IMR-90 (cell line): ENCODE data around the gene ARFGEF3. TPM values are rescaled to one million over a fixed set of nuclear protein-coding genes. Genes with fewer than 3 reads are reported as not detected.

Experiments
- ATAC-seq: fragments of 200-7000 bp; cut with Tn5 transposase; 2 replicates; pipeline ENCODE4 v1.9.1; 2020; ENCODE audit warnings: low read depth, mild to moderate bottlenecking, moderate library complexity
- BruUV-seq: library from RNA; stranded (reverse); fragments of 400-500 nt; replicated peaks from 2 replicates; lab custom pipeline; 2021; lab: Mats Ljungman, UMichigan
- CTCF ChIA-PET: fragments of 300-600 bp; formaldehyde crosslinking; extraction: SDS; loops from one replicate; lab custom pipeline; 2021; ENCODE audit warnings: antibody characterized with exemption; lab: Yijun Ruan, JAX
- POLR2A ChIA-PET: fragments of 300-600 bp; sonication (Branson Sonifier 250); formaldehyde crosslinking; loops from one replicate; lab custom pipeline; 2022; ENCODE audit warnings: antibody characterized with exemption; ENCODE audit not compliant: unreplicated experiment; lab: Charles Lee
- DNase-seq: peaks from one replicate; pipeline ENCODE4 v3.0.0; 2013
- H2AFZ ChIP-seq: replicated peaks from 2 replicates; pipeline ENCODE3; 2013; ENCODE audit warnings: low read length, mild to moderate bottlenecking; ENCODE audit not compliant: poor library complexity
- H2AK5ac ChIP-seq: 2 replicates; pipeline ENCODE4 v1.6.1; 2013; ENCODE audit warnings: low read depth, low read length, inconsistent platforms
- H2AK9ac ChIP-seq: replicated peaks from 2 replicates; pipeline ENCODE3; 2013; ENCODE audit warnings: mild to moderate bottlenecking, low read depth, low read length, moderate library complexity; ENCODE audit not compliant: poor library complexity
- H2BK120ac ChIP-seq: 2 replicates; pipeline ENCODE4 v1.6.1; 2013; ENCODE audit warnings: low read depth, low read length, inconsistent platforms
- H2BK15ac ChIP-seq: 3 replicates; pipeline ENCODE4 v1.6.1; 2013; ENCODE audit warnings: low read depth, low read length, inconsistent platforms
- H2BK20ac ChIP-seq: 2 replicates; pipeline ENCODE4 v1.6.1; 2013; ENCODE audit warnings: low read depth, mild to moderate bottlenecking, inconsistent platforms, low read length, moderate library complexity
- H2BK5ac ChIP-seq: 2 replicates; pipeline ENCODE4 v1.6.1; 2013; ENCODE audit warnings: mild to moderate bottlenecking, low read depth, low read length, inconsistent platforms; ENCODE audit not compliant: poor library complexity, severe bottlenecking
- H3K14ac ChIP-seq: replicated peaks from 2 replicates; pipeline ENCODE4 v1.6.1; 2013; ENCODE audit warnings: low read depth, low read length, inconsistent platforms
- H3K18ac ChIP-seq: 2 replicates; pipeline ENCODE4 v1.6.1; 2013; ENCODE audit warnings: low read depth, low read length, control low read depth
- H3K23ac ChIP-seq: 2 replicates; pipeline ENCODE4 v1.6.1; 2013; ENCODE audit warnings: low read depth, low read length, inconsistent platforms
- H3K27ac ChIP-seq: 2 replicates; pipeline ENCODE4 v1.5.1; 2013; ENCODE audit warnings: mild to moderate bottlenecking, control low read depth, low read length; ENCODE audit not compliant: insufficient read depth
- H3K27me3 ChIP-seq: 2 replicates; pipeline ENCODE4 v1.6.1; 2013; ENCODE audit warnings: low read length; ENCODE audit not compliant: control insufficient read depth, insufficient read depth
- H3K36me3 ChIP-seq: 2 replicates; pipeline ENCODE4 v1.6.1; 2013; ENCODE audit warnings: low read length, mixed read lengths; ENCODE audit not compliant: control insufficient read depth, insufficient read depth
- H3K4ac ChIP-seq: 2 replicates; pipeline ENCODE4 v1.6.1; 2013; ENCODE audit warnings: low read depth, low read length, inconsistent platforms
- H3K4me1 ChIP-seq: 2 replicates; pipeline ENCODE4 v1.6.1; 2013; ENCODE audit warnings: low read length, mixed read lengths; ENCODE audit not compliant: control insufficient read depth, insufficient read depth
- H3K4me2 ChIP-seq: 2 replicates; pipeline ENCODE4 v1.6.1; 2013; ENCODE audit warnings: low read depth, mild to moderate bottlenecking, control low read depth, low read length, moderate library complexity
- H3K4me3 ChIP-seq: 2 replicates; pipeline ENCODE4 v1.5.1; 2013; ENCODE audit warnings: low read depth, mild to moderate bottlenecking, control low read depth, low read length, moderate library complexity; ENCODE audit not compliant: insufficient read depth
- H3K56ac ChIP-seq: 2 replicates; pipeline ENCODE4 v1.6.1; 2013; ENCODE audit warnings: low read length, inconsistent platforms; ENCODE audit not compliant: insufficient read depth; ENCODE audit errors: extremely low read depth
- H3K79me1 ChIP-seq, 2 experiments: 2 replicates each; pipeline ENCODE4 v1.6.1; 2013; ENCODE audit warnings: low read length in 2 of 2, inconsistent platforms in 1 of 2, low read depth in 1 of 2
- H3K9ac ChIP-seq: 2 replicates; pipeline ENCODE4 v1.6.1; 2013; ENCODE audit warnings: low read depth, low read length, control low read depth
- H3K9me1 ChIP-seq: 2 replicates; pipeline ENCODE4 v1.6.1; 2013; ENCODE audit warnings: low read length, inconsistent platforms; ENCODE audit not compliant: insufficient read depth
- H3K9me3 ChIP-seq: 2 replicates; pipeline ENCODE4 v1.6.1; 2013; ENCODE audit warnings: low read length; ENCODE audit not compliant: control insufficient read depth, insufficient read depth
- H4K20me1 ChIP-seq: 2 replicates; pipeline ENCODE4 v1.6.1; 2013; ENCODE audit warnings: low read length, inconsistent platforms; ENCODE audit not compliant: insufficient read depth
- H4K5ac ChIP-seq: 2 replicates; pipeline ENCODE4 v1.6.1; 2013; ENCODE audit warnings: mild to moderate bottlenecking, low read depth, low read length, control low read depth
- H4K8ac ChIP-seq, 2 experiments: 2 replicates each; pipeline ENCODE4 v1.6.1; 2013; ENCODE audit warnings: low read depth in 2 of 2, low read length in 2 of 2, control low read depth in 1 of 2, inconsistent platforms in 1 of 2
- H4K91ac ChIP-seq: 2 replicates; pipeline ENCODE4 v1.6.1; 2013; ENCODE audit warnings: low read depth, low read length, inconsistent platforms; ENCODE audit not compliant: insufficient read depth
- BHLHE40 ChIP-seq: fragments of 150-350 bp; IDR thresholded peaks from 2 replicates; pipeline ENCODE4 v1.6.1; 2016; ENCODE audit warnings: mild to moderate bottlenecking, low read depth, low read length
- FOS ChIP-seq: fragments of 150-350 bp; IDR thresholded peaks from 2 replicates; pipeline ENCODE4 v1.6.1; 2016; ENCODE audit warnings: low read depth, low read length
- MAFK ChIP-seq: IDR thresholded peaks from 2 replicates; pipeline ENCODE4 v1.6.1; 2012; ENCODE audit warnings: low read depth, low read length, improper control_type of control experiment
- MAZ ChIP-seq: IDR thresholded peaks from 2 replicates; pipeline ENCODE4 v1.6.1; 2012; ENCODE audit warnings: low read depth, mild to moderate bottlenecking, low read length, improper control_type of control experiment, moderate library complexity, borderline replicate concordance
- MXI1 ChIP-seq: IDR thresholded peaks from 2 replicates; pipeline ENCODE4 v1.6.1; 2012; ENCODE audit warnings: low read depth, mild to moderate bottlenecking, low read length, moderate library complexity, borderline replicate concordance
- POLR2A ChIP-seq: IDR thresholded peaks from 2 replicates; pipeline ENCODE4 v1.6.1; 2012; ENCODE audit warnings: mild to moderate bottlenecking, low read depth, low read length
- RAD21 ChIP-seq: IDR thresholded peaks from 2 replicates; pipeline ENCODE4 v1.6.1; 2012; ENCODE audit warnings: low read length, improper control_type of control experiment
- RCOR1 ChIP-seq: IDR thresholded peaks from 2 replicates; pipeline ENCODE4 v1.6.1; 2012; ENCODE audit warnings: mild to moderate bottlenecking, low read length, improper control_type of control experiment; ENCODE audit not compliant: insufficient replicate concordance
- RFX5 ChIP-seq: IDR thresholded peaks from 2 replicates; pipeline ENCODE4 v1.8.0; 2012; ENCODE audit warnings: low read depth, mild to moderate bottlenecking, low read length, moderate library complexity
- WGBS, 2 experiments: methylation state at CpG; one replicate each; pipeline versions ENCODE4 v1.1.5 to v1.1.7; 2013; ENCODE audit warnings: missing lambda C conversion rate in 2 of 2; ENCODE audit not compliant: insufficient read length in 1 of 2; ENCODE audit errors: extremely low coverage in 2 of 2; 5-methylcytosine and 5-hydroxymethylcytosine counted together
- dilution Hi-C: fragments of 300-500 bp; cut with HindIII; formaldehyde crosslinking; loops from one replicate; pipeline ENCODE4 v1.14.3; 2018; ENCODE audit warnings: low sequenced_read_pairs; ENCODE audit not compliant: unreplicated experiment
- in situ Hi-C: fragments of 300-500 bp; cut with MboI; formaldehyde crosslinking; loops from 3 replicates; pipeline ENCODE4 v1.14.3; 2019; ENCODE audit warnings: low sequenced_read_pairs, inconsistent platforms, mixed read lengths
- intact Hi-C: fragments of 100-400 bp; cut with micrococcal nuclease; formaldehyde crosslinking; loops from 2 replicates; pipeline ENCODE4 v1.10.0; 2022
- polyA plus RNA-seq, 3 experiments: library from polyadenylated mRNA; depleted of rRNA; stranded (reverse); fragments of >200 nt; gene quantifications; 2 replicates each; pipeline ENCODE4 v1.2.3, GENCODE V29; 2012; ENCODE audit warnings: low replicate concordance in 1 of 3
- total RNA-seq: library from RNA; depleted of rRNA; stranded (reverse); fragments of >200 nt; gene quantifications from 2 replicates; pipeline ENCODE4 v1.2.3, GENCODE V29; 2012
- TF ChIP-seq, protein P1 (sequence below): conservative IDR thresholded peaks from 2 replicates; pipeline ENCODE4 v1.5.1; 2012; ENCODE audit warnings: mild to moderate bottlenecking, low read depth, low read length, improper control_type of control experiment
- TF ChIP-seq, protein P2 (sequence below): fragments of 150-350 bp; IDR thresholded peaks from 2 replicates; pipeline ENCODE4 v1.6.1; 2016; ENCODE audit warnings: low read depth, mild to moderate bottlenecking, low read length, moderate library complexity, borderline replicate concordance
- TF ChIP-seq, protein P3 (sequence below): fragments of 150-350 bp; IDR thresholded peaks from 2 replicates; pipeline ENCODE4 v1.6.1; 2017; ENCODE audit warnings: mild to moderate bottlenecking, antibody characterized with exemption, low read length, low read depth

Gene ARFGEF3
- total and polyA plus RNA-seq, 2 of the 4 experiments (the other 2 are of a cell fraction), result under 0.01 to 0.02 TPM

DNA sequence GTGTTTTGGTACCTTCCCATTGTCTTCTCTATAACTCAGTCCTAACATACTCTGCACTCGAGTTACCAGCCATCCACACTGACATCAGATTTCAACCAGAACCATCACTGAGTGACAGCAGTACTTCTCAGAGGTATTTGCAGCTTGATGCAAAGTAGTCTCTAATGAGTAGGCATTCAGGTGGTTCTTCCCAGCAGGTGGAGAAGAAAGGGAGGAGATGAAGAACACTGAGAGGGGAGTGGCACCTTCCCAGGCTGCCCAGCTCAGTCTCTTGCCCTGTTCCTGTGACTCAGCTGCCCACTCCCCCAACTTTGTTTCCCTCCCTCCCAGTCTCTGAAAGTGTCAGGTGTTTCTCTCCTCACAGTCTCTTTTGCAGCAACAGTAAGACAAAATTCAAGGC lies 177.3 kb downstream of the ARFGEF3 start:
- Histone ChIP-seq H4K5ac (no peak overlapping the region), H3K79me1 (no peaks in the 10 kb centered on the region), H3K27ac (no peak overlapping the region), H2BK20ac (no peak overlapping the region), H3K9ac (no peak overlapping the region), H2AK5ac (no peak overlapping the region), H4K91ac (no peak overlapping the region), H3K36me3 (no peaks in the 10 kb centered on the region), H3K27me3 (peaks cover 11% of the 10 kb centered on the region), H3K9me1 (no peaks in the 10 kb centered on the region), H3K23ac (no peak overlapping the region), H2BK120ac (no peak overlapping the region), H3K4me2 (no peak overlapping the region), H2BK5ac (no peak overlapping the region), H2AK9ac (no peak overlapping the region), H3K56ac (no peak overlapping the region), H3K4me1 (no peaks in the 10 kb centered on the region), H3K9me3 (no peaks in the 10 kb centered on the region), H4K8ac (no peak overlapping the region), H3K18ac (no peak overlapping the region), H2BK15ac (no peak overlapping the region), H4K20me1 (no peaks in the 10 kb centered on the region), H3K4me3 (no peak overlapping the region), H3K4ac (no peak overlapping the region), H3K14ac (no peak overlapping the region), H2AFZ (no peak overlapping the region)
- WGBS, 2 experiments, result no CpG with 5 or more reads among the region's 1 CpG
- TF ChIP-seq, protein P1, sequence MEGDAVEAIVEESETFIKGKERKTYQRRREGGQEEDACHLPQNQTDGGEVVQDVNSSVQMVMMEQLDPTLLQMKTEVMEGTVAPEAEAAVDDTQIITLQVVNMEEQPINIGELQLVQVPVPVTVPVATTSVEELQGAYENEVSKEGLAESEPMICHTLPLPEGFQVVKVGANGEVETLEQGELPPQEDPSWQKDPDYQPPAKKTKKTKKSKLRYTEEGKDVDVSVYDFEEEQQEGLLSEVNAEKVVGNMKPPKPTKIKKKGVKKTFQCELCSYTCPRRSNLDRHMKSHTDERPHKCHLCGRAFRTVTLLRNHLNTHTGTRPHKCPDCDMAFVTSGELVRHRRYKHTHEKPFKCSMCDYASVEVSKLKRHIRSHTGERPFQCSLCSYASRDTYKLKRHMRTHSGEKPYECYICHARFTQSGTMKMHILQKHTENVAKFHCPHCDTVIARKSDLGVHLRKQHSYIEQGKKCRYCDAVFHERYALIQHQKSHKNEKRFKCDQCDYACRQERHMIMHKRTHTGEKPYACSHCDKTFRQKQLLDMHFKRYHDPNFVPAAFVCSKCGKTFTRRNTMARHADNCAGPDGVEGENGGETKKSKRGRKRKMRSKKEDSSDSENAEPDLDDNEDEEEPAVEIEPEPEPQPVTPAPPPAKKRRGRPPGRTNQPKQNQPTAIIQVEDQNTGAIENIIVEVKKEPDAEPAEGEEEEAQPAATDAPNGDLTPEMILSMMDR, result no peak
- TF ChIP-seq RCOR1 (no peak), MAZ (no peak), RAD21 (no peak), POLR2A (no peak), FOS (no peak), RFX5 (no peak), BHLHE40 (no peak), MAFK (no peak), MXI1 (no peak)
- TF ChIP-seq, protein P2, sequence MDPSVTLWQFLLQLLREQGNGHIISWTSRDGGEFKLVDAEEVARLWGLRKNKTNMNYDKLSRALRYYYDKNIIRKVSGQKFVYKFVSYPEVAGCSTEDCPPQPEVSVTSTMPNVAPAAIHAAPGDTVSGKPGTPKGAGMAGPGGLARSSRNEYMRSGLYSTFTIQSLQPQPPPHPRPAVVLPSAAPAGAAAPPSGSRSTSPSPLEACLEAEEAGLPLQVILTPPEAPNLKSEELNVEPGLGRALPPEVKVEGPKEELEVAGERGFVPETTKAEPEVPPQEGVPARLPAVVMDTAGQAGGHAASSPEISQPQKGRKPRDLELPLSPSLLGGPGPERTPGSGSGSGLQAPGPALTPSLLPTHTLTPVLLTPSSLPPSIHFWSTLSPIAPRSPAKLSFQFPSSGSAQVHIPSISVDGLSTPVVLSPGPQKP, result no peak
- TF ChIP-seq, protein P3, sequence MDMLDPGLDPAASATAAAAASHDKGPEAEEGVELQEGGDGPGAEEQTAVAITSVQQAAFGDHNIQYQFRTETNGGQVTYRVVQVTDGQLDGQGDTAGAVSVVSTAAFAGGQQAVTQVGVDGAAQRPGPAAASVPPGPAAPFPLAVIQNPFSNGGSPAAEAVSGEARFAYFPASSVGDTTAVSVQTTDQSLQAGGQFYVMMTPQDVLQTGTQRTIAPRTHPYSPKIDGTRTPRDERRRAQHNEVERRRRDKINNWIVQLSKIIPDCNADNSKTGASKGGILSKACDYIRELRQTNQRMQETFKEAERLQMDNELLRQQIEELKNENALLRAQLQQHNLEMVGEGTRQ, result no peak
- dilution Hi-C loops (no loop called here), intact Hi-C loops (loop anchor here (5.0 kb wide), 1 partner anchor 43 kb away; no protein-coding TSS in a partner anchor), in situ Hi-C loops (no loop called here)
- CTCF ChIA-PET, result no interaction called here
- no TSS peak for BruUV-seq
- POLR2A ChIA-PET, result no interaction called here
- ATAC-seq, result no peak
- DNase-seq, result no peak
